ENCODE data around the gene ZDHHC7.
A peak's percentile ranks its signal among the peaks of the same experiment; 100 is the strongest.
"Not testable (repeated sequence)": the region's sequence is repeated elsewhere in the genome, so short reads cannot be mapped to it uniquely, and the experiment has no call there.

Gene ZDHHC7, protein sequence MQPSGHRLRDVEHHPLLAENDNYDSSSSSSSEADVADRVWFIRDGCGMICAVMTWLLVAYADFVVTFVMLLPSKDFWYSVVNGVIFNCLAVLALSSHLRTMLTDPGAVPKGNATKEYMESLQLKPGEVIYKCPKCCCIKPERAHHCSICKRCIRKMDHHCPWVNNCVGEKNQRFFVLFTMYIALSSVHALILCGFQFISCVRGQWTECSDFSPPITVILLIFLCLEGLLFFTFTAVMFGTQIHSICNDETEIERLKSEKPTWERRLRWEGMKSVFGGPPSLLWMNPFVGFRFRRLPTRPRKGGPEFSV

DNA sequence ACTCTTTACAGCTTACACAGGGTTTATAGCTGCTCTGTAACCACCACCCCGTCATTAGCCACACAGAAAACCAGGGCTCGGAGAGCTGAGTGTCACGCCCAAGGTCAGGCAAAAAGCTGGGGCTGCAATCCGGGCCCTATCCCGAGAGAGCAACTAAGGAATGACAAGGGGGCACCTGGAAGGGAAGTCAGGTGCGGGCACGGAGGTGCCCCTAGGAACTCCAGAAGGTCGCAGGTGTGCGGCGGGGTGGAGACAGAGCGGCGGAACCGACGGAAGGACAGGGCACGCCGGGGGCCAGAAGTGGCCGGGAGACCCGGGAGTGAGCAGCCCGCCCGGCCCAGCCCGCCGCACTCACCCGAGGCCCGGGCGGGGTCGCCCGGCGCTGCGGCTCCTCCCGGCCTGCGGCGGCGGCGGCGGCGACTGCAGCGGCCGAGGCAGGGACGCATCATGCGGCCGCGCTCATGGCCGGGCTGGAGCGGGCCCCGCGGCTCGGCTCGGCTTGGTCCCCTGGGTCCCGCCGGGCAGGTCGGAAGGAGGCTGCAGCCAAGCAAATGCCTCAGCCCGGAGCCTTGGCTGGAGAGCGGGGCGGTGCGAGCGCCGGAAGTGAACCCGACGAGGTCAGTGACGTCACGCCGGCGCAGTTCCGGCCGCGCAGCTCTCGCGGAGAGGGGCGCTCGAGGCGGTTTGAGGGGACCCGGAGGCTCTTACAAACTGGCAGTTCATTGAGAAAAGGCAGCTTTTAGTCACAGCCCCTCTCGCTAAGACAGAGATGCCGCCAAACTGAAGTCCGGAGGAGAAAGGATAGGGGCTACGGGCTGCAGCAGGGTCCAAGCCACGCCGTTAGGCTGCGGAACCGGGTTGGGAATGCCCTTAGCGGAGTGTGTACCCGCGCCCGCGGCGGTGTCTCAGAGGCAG, at the start of gene ZDHHC7:
ZDHHC7 (minus strand) TSS at position 605 of the 915 bp plus-strand sequence. CDS start 20,917 bp downstream, outside the sequence.
- peak; percentile 68 for DNase-seq (ENCODE audit: low read depth)

DNA sequence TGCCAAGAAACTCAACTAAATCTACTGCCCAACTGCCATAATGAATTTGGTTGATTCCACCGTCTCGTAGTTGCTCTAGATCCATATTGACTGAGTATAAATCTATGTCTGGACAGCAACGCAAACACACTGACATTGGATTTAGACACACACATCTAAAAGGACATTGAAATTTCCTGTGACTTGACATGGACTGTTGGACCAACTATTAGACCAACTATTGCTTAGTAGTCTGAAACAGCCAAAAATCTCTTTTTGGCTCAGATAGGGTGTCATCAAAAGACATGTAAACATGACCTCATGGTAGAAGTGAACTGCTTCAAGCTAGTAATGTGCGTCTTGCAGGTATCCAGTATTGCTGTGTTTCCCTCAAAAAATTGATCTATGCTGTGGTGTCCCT, 47.6 kb upstream of the ZDHHC7 start:
- DNase-seq (ENCODE audit: low read depth) = no peak

DNA sequence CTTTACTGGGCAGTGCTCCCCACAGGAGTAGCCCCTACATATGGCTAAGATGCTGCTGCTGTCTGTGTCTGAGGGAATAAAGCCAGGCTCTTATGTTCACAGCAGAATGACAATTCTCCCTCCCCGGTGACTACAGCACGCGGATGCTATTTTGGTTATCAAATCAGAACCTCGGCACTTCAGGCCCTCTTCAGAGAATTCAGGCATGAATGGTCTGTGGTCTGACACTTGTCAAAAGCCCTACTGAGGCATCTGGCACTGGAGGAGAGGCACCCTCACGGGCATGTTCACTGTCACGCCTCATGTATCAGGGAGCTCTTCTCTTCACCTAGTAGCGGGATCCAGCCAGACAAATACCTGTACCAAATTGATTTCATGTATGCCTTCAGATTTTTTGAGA, 46.6 kb upstream of the ZDHHC7 start:
- no peak for DNase-seq (ENCODE audit: low read depth)

DNA sequence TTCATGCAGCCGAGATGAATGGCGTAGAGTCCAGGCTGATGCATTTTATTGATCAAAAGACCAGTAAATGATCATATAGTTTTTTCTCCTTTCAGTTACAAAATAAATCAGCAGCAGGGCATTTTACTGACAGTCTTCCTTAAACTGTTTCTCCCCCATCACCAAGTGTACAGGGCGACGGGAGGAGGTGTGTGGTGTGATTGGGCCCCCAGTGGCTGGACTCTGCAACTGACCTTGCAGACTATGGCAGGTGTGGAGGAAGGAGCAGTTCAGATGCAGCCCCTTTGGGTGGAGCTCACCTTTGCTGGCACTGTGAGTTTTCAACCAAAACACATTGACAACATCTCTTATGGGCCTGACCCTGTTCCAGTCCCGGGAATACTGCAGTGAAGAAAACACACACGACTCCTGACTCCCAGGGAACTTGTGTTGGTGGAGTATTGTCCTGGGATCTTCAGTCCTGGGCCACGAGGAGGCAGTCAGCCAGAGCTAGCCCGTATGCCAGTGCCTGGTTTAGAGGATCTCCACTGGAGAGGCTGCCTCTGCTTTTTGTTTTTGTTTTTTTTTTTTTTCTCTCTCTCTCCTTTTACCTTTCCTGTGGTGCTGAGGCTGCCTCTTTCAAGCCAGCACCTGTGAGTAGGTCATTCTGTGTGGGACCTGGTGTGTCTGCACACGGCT, 46.0 kb upstream of the ZDHHC7 start:
- no peak for DNase-seq (ENCODE audit: low read depth)

DNA sequence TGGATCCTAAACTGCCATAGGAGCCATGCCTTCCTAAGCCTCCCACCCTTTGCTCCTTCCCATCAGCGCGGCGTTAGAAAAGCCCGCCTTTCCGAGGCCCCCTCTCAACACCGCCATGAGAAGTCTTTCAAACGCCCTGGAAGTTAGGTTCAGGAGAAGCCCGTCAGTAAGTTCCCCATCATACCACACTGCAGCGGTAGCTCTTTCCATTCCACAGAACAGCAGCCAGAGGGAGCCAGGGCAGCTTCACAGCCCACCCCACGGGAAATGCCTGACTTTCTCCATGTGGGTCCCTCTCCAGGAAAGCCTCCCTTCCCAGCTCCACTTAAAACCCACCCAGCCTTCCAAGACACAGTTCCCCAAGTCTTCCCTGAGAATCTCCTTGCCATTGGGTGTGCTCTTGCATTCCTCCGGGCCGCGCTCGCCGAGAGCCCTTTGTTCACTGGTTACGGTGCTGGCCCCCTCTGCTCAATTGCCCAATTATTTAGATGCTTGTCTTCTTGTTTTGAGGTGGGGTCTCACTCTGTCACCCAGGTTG, 44.9 kb upstream of the ZDHHC7 start:
- DNase-seq (ENCODE audit: low read depth) = no peak

DNA sequence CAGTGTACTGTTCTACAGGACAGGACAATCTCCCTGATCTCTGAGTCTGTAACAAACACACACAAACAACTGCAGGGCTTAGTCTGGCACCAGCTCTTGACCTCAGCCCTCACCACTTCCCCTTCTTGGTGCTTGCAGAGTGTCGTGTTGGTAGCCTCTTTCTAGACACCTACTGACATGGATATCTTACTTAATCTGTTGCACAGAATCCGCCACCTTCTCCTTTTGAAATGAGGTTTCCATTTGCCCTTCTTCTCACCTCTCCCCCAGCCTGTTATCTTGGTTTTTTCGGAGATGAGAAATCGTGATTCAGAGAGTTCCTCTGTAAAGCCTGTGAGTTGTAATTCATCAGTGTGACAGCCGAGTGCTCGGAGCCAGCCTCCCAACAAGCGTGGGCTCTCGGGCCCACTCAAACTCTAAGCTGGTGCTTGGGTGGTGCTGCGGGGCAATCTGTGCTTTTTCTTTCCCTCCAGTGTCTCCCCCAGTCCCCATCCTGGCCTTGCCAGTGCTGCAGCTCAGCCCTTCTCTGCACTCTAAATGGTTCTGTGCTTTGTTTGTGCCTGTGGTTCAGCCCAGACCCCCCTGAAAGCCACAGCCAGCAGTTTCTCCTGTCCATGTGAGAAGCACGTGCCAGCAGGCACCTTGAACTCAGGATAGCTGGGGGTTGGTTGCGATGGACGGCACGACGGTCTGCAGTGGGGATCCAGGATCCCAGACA, 44.3 kb upstream of the ZDHHC7 start:
- peak; percentile 84 for DNase-seq (ENCODE audit: low read depth)

DNA sequence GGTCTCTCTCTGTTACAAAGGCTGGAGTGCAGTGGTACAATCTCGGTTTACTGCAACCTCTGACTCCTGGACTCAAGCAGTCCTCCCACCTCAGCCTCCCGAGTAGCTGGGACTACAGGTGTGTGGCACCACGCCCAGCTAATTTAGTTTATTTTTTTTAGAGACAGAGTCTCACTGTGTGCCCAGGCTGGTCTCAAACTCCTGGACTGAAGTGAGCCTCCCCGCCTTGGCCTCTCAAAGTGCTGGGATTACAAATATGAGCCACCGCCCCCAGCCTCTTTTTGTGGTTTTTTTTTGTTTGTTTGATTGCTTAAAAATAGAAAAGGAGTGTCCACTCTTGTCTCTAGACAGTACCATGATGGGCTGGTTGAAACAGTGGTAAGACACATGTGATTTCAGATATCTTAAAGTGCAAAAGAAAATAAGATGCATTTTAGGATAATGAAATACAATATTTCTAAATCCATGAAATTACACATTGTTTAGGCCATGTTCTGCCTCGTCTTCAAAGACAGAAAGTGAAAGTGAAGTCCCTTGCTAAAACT, 43.7 kb upstream of the ZDHHC7 start:
- DNase-seq (ENCODE audit: low read depth) = no peak

DNA sequence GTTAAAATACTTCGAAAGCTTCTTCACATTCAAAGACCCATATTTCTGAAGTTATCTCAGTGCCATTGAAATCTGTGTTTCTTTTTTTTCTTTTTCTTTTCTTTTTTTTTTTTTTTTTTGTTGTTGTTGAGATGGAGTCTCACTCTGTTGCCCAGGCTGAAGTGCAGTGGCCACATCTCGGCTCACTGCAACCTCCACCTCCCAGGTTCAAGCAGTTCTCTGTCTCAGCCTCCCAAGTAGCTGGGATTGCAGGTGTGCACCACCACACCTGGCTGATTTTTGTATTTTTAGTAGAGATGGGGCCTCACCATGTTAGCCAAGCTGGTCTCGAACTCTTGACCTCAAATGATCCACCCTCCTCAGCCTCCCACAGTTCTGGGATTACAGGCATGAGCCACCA, 43.0 kb upstream of the ZDHHC7 start:
- not testable (repeated sequence) for DNase-seq (ENCODE audit: low read depth)

DNA sequence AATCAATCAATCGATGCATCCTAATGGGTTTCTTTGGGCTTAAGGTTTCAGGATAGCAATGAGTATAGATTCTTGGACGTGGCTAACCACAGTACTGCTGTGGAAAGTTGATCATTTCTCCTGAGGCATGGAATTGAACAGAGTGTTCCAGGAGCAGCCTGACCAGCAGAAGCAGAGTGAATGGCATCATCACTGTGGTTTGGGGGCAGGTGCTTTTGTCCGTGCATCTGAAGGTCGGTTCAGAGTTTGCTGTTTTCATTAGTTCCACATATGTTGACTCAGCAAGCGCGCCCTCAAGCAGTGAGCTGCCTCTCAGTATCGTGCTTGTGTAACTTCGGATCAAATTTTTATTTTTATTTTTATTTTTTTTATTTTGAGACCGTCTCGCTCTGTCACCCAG, 41.2 kb upstream of the ZDHHC7 start:
- DNase-seq (ENCODE audit: low read depth) = no peak

DNA sequence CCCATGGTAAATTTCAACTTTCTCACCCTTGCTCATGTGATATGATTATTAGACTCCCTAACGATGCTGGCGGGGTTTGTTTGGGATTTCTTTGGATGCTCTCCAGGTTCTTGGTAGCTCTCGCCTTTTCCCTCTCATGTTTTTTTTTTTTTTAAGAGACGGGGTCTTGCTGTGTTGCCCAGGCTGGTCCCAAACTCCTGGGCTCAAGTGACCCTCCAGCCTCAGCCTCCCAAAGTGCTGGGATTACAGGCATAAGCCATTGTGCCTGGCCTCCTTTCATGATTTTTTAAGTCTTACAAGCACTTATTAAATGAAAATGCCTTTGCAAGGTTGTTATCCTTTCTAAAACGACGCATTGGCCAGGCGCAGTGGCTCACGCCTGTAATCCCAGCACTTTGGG, 40.3 kb upstream of the ZDHHC7 start:
- DNase-seq (ENCODE audit: low read depth) = no peak

DNA sequence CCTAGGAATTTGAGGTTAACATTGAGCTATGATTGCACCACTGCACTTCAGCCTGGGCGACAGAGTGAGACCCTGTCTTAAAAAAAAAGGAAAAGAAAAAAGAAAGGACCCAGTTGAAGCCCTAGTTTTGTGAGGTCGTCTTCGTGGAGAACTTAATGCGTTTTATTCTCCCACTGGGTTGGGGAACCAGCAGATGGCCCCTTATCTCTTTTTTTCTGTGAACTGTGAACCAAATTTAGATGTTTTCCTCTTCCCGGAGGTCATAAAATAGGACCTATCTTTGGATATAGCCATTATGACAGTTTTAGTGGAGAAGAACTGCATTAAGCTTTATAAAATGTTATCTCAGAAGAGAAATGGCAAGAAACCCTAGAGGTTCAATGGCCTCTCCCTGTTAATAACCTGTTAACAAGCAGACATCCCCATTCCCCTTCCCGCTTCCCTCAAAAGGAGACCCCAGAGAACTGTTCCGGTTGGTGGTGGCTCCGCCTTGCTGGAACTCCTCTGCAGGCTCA, 39.8 kb upstream of the ZDHHC7 start:
- DNase-seq (ENCODE audit: low read depth) = no peak

DNA sequence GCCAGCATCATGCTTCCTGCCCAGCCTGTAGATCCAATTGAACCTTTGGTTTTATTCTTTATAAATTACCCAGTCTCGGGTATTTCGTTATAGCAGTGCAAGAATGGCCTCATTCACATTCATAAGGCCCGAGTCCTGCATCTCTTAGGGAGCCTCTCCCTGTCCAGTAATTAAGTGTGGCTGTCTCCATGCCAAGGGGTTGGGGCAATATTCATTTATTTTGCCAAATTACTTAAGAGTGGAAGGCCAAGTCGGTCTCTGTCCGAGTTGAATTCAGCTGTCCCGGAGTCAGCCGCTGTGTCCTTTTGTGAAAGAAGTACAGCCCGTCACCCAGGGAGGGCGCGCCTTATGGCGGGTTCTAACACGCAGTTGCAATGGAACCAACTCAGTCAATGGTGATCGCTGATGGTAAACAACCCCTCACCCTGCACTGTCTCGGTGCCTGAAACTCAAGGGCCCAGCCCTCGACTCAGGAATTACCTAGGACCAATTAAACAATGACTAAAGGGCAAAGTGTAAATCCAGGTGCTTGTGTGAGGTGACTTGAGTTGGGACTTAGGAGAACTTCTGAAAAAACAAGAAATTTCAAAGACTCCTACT, 38.5 kb upstream of the ZDHHC7 start:
- no peak for DNase-seq (ENCODE audit: low read depth)

DNA sequence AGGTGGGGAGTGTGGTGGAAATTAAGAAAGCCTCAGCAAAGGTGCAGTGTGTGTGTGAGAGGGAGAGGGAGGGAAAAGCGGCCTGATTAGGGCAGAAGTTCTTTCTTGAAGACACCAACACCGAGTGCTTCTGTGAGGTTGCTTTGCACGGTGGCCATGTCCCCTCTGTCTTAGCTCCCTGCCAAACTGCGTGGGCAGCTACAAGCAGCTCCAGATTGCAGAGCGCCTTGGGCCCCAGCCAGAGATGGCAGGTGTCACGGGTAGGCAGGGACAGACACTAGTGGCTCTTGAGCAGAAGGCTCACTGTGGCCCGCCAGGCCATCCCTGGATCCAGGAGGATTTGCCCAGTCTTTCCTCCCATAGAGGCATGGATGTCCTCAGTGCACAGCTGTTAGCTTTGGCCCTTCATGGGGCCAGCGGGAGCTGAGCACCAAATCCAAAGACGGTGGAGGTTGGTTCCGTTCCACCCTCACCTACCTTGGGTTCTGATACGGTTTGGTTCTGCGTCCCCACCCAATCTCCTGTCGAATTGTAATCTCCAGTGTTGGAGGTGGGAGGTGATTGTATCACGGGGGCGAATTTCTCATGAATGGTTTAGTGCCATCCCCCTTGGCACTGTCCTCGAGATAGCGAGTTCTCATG, 37.7 kb upstream of the ZDHHC7 start:
- DNase-seq (ENCODE audit: low read depth) = no peak

DNA sequence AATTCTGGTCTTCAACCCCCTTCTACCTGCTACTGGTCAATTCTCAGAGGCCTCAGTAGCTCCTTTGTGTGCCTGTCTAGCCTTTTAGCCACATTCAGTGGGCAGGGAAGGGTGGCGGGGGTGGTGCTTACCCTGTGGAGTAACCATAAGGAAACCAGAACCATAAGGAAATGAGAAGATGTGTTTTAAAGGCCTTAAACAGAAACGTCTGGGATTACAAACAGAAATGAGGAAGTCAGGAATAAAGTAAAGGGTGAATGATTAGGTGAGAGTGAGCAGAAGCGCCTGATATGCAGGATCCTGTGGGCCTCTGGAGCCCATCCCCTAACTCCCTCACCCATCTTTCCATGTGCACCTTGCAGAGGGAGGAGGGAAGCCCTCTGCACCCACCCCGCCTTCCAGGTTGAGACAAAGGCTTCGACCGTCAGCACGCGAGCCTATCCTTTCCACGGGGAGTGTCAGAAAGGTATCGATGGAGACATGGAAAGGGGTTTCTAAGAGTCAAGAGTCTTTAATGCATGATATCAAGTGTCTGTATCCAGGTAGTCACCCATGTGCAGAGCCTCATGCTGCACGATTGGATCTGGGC, 36.6 kb upstream of the ZDHHC7 start:
- peak; percentile 74 for DNase-seq (ENCODE audit: low read depth)

DNA sequence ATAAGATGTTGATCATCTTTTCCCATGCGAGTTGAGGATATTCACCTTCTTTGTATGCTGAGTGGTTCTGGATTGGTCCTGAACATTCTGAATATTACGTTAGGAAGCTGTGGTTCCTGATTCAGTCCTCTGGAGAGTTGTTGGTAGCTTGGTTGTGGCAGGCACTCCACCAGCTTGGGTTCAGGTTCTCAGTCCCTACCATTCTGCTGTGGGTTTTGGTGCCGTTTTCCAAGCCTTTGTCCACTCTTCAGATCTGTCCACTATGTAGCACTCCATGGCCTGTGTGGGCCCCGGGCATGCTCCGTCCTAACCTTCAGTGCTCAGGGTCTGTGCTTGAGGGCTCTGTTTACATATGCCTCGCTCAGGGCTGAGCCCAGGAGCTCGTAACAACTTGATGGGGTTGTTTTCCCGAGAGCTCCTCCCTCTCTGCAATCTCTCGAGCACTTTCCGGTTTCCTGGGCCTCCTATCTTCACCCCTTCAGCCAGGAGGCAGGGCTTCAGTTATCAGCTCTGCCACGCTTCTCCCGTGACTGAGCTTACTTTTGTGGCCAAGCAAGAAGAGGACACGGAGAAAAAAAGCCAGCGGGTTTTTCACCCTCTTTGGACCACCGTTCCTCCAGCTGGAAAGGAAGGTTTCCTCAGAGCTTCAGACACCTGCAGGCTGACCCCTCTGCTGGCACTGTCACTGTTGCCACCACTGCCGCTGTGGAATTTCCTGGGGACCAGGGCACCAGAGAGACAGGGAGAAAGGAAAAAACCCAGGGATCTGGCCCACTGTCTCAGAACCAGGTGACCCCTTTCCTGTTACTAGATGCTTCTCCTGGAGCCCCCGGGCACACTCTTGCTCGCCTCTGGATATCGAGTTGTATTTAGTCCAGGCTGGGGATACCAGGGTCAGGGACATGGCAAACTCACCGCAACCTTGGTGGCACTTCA, 35.9 kb upstream of the ZDHHC7 start:
- DNase-seq (ENCODE audit: low read depth) = peak; percentile 79

DNA sequence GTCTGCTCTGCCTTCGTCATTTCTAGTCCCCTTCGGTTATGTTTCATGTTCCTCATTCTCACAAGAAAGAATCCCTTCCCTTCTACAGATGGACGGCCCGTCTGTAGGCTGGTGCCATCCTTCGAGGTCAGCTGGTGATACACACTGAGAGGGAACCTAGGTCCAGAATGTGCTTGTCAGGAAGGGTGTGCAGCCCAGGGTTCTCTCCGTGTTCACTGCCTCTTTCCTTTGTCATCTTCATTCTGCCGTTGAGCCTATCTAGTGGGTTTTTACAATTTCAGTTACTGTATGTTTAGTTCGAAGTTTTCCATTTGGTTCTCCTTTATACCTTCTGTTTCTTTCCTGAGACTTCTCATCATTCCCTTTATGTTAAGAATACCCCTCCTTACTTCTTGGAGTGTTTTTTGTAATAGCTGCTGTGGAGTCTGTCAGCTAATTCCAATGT, 35.2 kb upstream of the ZDHHC7 start:
- no peak for DNase-seq (ENCODE audit: low read depth)

DNA sequence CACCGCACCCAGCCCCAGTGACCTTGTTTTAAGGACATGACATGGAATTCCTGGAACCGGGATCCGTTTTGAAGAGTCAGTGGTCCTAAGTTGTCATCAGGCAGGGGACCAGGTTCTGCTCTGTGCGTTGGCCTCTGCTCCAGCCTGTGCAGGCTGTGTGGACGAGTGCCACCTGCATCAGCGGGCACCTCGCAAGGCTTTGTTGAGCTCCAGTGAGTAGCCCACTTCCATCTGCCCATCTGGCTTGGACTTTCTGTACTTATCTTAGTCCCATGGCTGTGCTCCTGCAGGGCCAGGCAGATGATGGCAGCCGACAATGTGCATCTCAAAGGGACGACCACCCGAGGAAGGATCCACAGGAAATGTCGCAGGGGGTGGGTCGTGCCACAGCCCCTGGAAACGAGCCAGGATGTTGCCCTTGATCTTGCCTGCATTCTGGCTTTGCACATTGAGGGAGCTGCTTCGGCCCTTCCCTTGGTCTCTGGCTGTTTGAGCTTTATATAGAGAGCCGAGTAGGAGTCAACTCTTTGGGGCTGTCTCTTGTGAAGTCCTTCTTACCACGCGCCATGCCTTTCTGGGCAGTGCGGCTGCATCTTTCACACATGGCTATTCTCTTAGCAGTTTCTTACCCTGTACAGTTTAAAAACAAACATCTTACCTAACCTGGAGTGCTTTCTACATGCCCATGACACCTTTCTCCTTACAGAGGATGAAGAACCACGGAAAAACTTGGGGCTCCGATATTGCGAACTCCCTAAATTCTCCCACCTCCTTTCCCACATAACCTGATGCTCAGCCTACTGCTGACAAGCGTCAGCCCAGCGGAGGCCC, 34.5 kb upstream of the ZDHHC7 start:
- no peak for DNase-seq (ENCODE audit: low read depth)

DNA sequence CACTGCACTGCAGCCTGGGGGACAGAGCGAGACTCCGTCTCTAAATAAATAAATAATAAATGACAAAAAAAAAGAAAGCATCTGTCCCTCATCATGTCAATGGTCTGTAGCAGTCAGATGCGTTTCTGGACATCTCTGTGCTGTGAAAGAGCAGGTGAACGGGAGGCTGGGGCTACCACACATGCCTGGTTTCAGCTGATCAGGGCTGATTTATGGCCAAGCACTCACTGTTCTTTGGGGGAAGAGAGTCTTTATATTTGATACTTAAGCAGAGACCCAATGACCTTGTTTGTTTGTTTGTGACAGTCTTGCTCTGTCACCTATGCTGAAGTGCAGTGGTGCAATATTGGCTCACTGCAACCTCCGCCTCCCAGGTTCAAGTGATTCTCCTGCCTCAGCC, 33.7 kb upstream of the ZDHHC7 start:
- no peak for DNase-seq (ENCODE audit: low read depth)

Data from CMK (cell line).